Tracheal epithelial cell (primary cell): ENCODE data around the gene JMJD4. TPM values are rescaled to one million over a fixed set of nuclear protein-coding genes. Genes with fewer than 3 reads are reported as not detected.

ENCODE experiments used
- total RNA-seq: library from RNA; depleted of rRNA; stranded (reverse); fragments of >200 nt; gene quantifications from 2 replicates; pipeline ENCODE4 v1.2.1, GENCODE V29; 2014

Gene JMJD4
- total RNA-seq, result 22.2 and 35.7 TPM in 2 replicates

GRCh38 chr1:227734856-227735538 lies at the start of gene JMJD4, which contains the start of gene SNAP47:
JMJD4 (minus strand) TSS chr1:227735302; CDS start chr1:227735273, 29 bp downstream.
SNAP47 (plus strand) TSS chr1:227735435; CDS start chr1:227747737, 12,302 bp downstream.

Other genes starting within 250 kb of the JMJD4 start
- 3.8 and 8.0 TPM in 2 replicates for gene ZNF678, start 171.7 kb downstream of the JMJD4 start, total RNA-seq
- 42.9 and 50.7 TPM in 2 replicates for gene SNAP47, start 133 bp upstream of the JMJD4 start, total RNA-seq
- not detected in 2 replicates for gene PRSS38, start 80.4 kb upstream of the JMJD4 start, total RNA-seq
- gene WNT9A, start 212.6 kb upstream of the JMJD4 start, total RNA-seq, result 1.9 and 3.2 TPM in 2 replicates